ENCODE results near the gene JPH2.
"Not testable (repeated sequence)": the region's sequence is repeated elsewhere in the genome, so short reads cannot be mapped to it uniquely, and the experiment has no call there.

Gene JPH2

DNA sequence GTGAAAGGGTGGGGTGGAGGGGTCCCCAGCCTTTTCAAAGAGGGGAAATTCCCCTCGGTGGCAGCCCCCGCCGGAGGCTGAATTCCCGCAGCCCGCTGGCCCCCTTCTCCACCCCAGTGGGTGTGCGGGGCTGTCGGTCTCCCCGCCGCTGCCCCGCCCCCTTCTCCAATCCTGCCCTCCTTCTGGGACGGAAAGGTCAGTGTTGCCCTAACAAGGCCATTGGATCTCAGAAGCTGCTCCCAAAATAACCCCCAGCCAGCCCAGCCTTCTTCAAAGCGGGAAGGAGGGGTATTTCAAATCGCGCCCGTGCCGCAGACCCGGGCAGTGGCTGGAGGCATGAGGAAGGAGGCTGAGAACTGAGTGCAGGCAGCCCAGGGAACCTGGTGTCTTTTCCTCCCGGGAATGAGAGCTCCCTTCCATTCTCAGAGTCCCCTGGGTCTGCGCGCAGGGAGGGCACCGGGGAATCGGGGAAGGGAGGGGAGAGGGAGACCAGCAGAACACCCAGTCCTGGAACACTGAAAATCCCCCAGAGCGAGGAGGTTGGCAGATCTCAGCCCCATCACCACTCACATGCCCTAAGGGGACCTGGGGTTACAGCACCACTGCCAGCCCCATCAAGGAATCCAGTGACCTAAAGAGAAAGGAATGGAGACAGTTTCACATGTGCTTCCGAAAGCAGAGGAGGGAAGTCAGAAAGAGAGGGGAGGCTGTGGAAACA is at the start of gene JPH2:
TSS of gene JPH2 (minus strand) at position 135 of the 718 bp plus-strand sequence. CDS start 483 bp downstream, outside the sequence.
- no peak for DNase-seq

DNA sequence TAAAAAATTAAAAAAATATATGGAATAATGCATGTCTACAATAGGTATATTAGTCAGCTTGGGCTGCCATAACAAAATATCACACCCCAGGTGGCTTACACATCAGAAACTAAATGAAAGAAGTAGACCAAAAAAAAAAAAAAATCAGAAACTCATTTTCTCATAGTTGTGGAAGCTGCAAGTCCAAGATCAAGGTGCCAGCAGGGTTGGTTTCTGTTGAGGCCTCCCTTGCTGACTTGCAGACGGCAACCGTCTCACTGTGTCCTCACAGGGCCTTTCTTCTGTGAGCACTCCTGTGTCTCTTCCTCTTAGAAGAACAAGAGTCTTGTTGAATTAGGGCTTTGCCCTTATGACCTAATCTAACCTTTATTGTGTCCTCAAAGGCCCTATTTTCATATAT is 48.7 kb upstream of the JPH2 start:
- DNase-seq: no peak

GRCh38 chr20:44234566-44235317 is 47.8 kb upstream of the JPH2 start:
- no peak for DNase-seq

DNA sequence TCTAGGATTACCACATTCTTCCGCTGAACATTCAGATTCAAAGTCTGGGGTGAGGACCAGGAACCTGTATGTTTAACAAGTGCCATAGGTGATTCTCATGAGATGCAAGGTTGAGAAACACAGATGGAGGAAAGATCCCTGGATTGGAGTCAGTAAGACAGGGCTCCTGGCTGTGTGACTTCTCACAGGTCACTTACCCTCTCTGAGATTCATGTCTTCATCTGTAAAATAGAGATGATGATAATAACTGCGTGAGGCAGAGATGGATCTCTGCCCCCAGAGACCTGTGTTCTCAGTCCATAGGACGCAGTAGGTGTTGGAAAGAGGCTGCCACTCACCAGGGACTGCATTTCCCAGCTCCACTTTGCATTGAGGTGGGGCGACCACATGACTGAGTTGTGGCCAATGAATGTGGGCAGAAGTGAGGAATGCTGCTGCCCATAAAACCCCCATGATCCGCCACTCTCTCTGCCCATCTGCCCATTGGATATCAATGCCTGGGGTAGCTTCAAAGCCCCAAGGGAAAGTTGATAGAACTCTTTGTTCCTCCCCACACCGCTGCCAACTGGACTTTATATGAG is 46.5 kb upstream of the JPH2 start:
- DNase-seq: no peak

DNA sequence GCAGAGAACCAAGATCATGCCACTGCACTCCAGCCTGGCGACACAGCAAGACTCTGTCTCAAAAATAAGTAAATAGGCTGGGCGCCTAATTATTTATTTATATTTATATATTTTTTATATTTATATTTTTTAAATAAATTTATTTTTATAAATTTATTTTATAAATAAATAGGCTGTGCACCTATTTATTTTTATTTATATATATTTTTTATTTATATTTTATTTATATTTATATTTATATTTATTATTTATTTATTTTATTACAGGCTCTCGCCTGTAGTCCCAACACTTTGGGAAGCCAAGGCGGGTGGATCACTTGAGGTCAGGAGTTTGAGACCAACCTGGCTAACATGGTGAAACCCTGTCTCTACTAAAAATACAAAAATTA is 45.5 kb upstream of the JPH2 start:
- not testable (repeated sequence) for DNase-seq

- no peak for DNase-seq
Measured at GRCh38 chr20:44231713-44232468, 44.9 kb upstream of the JPH2 start.

DNA sequence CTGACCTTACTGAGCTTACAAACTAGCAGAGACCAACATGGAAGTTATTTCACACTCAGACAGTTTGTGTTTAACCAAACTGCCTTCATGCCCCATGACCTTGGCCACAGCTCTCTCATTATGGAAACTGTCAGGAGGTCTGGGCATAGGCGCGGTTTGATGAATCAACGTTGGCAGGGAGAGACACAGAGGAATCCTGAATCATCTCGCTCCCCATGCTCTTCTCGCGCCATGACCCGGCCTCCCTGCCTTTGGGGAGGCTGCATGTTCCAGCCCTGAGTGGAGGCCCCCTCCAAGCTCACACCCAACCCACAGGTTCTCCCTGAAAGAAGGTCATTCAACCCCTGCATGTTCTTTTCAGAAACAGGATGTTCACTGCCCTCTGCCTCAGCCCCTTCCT is 44.2 kb upstream of the JPH2 start:
- DNase-seq: no peak

DNA sequence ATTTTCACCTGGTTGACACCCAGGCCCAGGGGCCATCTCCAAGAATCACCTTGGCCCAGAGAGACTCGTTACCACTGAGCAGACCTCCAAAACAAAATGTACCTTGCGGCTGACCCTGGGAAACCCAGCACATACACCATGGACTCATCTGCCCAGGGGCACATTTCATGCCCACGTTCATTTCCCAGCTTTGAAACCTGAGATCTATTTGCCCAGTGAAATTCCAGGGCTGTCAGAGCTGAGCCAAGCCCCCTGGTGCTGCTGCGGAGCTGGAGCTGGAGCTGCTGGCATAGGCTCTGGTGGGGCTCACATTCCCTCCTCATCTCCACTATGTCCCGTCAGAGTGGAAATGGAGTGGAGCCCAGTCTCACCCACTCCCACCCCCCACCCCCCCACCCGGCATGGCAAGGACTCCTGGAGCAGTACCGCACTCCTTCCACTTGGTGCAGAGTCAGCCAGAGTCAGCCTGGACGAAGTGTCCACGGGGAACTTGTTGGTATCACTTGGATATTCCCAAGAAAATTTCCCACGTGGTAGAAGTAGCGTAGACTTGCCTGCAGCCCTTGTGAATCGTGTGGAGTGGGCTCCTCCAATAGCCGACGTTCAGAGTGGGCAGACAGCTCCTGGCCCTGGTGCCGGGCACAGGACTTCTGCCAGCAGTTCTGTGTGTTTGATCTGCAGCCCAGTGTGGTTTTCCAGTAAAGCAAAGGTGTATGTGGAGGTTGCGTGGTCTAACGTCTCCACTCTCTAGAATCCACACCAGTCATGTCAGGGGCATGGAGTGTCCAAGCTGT is 41.7 kb upstream of the JPH2 start:
- DNase-seq: no peak

GRCh38 chr20:44224637-44225036 is 37.6 kb upstream of the JPH2 start:
- no peak for DNase-seq

DNA sequence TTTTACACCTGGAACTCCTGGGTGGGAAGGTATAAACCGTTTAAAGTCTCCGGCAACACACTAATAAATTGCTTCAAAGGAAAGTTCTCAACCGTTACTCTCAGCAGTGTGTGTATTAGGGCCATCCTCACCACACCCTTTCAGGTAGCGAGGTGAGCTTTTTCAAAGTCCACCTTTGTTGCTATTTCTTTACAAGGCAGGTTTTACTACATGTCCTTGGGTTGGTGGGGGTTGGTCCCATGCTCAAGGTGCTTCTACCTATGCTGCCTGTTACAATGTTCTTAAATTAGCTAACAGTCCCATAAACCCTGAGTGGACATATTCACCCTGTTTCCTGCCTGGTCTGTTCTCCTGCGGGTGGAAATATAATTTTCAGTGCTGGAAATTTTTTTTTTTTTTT is 36.7 kb upstream of the JPH2 start:
- DNase-seq: no peak

GRCh38 chr20:44222633-44223368 is 35.8 kb upstream of the JPH2 start:
- DNase-seq: no peak

DNA sequence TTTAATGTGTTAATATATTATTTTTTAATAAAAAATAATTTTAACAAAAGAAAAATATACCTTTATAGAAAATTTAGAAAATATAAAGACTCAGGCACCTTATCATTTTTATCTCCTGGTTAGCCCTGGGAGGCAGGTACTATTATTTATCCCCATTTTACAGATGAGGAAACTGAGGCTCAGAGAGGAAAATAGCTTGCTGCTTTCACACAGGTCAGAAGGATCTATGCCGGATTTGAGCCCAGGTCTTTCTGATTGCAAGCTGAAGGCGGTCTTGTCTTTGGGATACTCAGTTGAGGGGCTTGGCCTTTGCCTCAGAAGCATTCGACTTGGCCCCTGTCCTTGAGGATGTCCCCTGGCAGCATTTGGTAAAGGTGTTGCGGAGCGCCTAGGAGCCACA is 35.0 kb upstream of the JPH2 start:
- DNase-seq: no peak

DNA sequence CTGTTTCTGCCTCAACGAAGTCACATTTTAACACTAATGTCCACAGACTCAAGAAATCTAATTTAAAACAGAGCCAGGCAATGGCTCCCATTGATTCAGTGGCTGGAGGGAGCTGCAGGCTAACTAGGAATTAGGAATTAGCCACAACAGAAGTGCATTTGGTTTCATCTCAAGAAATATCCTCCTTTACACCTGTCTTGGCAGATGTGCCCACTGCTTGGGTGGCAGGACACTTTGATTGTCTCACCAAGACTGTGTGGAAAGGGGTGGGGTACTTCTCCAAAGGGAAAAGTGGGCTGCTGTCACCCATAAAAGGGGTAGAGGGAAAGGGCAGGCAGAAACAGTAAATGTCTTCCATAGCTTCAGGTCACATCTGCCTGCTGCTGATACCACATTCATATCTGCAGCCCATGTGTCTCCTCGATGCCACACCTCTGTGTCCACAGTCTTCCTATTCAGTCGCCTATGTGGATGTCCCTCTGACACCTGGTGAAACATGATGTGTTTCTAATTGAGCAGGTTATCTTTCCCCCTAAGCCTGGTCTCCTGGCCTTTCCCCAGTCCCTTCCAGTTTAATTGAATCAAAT is 34.5 kb upstream of the JPH2 start:
- DNase-seq: no peak

- DNase-seq: no peak
Measured at GRCh38 chr20:44219791-44220190, 32.8 kb upstream of the JPH2 start.

- DNase-seq: no peak
Measured at GRCh38 chr20:44219170-44219730, 32.3 kb upstream of the JPH2 start.

DNA sequence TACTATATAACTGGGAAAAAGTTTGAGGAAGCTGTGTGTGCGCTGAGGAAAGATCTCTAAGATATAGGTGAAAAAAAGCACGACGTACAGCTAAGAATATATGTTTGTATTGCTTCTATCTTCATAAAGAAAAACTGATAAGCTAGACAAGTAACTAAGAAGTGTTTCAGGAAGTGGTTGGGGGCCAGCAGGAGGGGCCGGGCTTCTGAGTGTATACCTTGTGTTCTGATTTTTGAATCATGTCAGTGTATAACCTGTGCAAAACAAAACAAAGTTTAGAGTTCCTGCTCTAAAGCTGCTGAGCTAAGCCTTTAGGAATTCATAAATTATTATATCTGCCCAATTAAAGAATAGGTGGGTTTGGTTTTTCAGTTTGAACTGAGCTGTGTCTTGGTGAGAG is 31.5 kb upstream of the JPH2 start:
- peak; percentile 55 for DNase-seq

DNA sequence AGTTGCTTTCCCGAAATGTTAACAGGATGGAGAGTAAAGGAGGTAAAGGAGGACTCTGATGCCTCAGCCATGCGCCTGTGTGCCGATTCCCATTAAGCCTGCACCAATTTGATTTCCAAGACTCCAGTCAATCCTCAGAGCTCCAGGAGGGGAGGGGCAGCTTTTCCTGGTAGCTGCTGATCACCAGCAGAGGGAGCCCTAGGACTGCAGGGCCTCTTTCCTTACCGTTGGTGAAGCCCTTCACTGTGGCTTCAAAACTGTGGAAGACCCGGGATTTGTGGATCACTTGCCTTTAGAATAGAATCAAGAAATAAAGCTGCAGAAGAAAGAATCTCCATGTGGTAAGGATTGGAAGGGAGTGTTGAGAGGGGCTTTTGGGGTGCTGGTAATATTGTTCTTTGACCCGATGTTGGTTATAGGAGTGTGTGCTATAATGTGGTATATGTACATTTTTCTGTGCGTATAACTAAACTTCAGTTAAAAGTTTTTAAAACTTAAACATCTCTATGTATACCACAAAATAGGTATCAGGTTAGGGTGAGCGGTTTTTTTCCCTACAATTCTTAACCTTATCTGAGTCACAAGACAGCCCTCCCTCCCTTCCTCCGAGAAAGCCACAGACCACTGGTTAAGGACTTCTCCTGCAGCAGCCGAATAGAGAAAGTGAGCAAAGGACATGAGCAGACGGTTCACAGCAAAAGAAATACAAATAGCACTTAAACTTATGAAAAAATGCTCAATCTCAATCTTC is 30.5 kb upstream of the JPH2 start:
- DNase-seq: peak; percentile 78

GRCh38 chr20:44215125-44215524 is 28.1 kb upstream of the JPH2 start:
- peak; percentile 78 for DNase-seq

DNA sequence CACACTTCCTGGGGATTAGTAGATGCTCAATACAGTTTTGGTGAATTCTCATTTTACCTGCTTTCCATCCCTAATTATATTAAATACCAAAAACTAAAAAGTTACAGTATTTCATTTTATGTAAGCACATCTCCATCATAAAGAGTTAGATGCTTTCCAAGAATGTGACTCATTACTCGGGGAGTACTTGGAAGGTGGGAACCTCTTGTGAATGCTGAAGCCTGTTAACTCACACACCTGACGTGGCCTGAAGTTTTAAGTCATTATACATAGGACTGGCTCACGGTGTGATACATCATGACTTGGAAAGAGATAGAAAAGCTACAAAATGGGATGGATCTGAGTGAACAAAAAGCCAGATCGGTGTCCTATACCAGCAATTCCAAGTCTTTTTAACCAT is 25.8 kb upstream of the JPH2 start:
- no peak for DNase-seq
